Activated CD8-positive, alpha-beta memory T cell treated with anti-CD3 and anti-CD28 coated beads, Interleukin-2, amount 50 U/mL, for 24 hours (primary cell): ENCODE data around the gene DIP2B.

Experiments
- DNase-seq: peaks from one replicate; pipeline ENCODE4 v3.0.0-alpha.2; 2020; ENCODE audit errors: extremely low read depth

DIP2B gene

GRCh38 chr12:50574601-50575348 is 70.0 kb downstream of the DIP2B start:
- no peak for DNase-seq

GRCh38 chr12:50579757-50580267 is 75.0 kb downstream of the DIP2B start:
- no peak for DNase-seq

GRCh38 chr12:50580436-50580835 is 75.7 kb downstream of the DIP2B start:
- no peak for DNase-seq

- DNase-seq = no peak
These were observed 76.7 kb downstream of the DIP2B start for GRCh38 chr12:50581226-50582184.

GRCh38 chr12:50584135-50584534 is 79.3 kb downstream of the DIP2B start:
- no peak for DNase-seq

GRCh38 chr12:50589650-50590435 is 85.1 kb downstream of the DIP2B start:
- peak; percentile 5 for DNase-seq

GRCh38 chr12:50590869-50591268 is 86.1 kb downstream of the DIP2B start:
- DNase-seq = no peak

GRCh38 chr12:50595667-50596066 is 90.9 kb downstream of the DIP2B start:
- no peak for DNase-seq

- peak; percentile 39 for DNase-seq
These were observed 92.7 kb downstream of the DIP2B start for GRCh38 chr12:50597200-50598195.

- no peak for DNase-seq
These were observed 93.6 kb downstream of the DIP2B start for GRCh38 chr12:50598321-50598862.

GRCh38 chr12:50599366-50600095 is 94.7 kb downstream of the DIP2B start:
- DNase-seq = no peak

- DNase-seq = no peak
These were observed 95.6 kb downstream of the DIP2B start for GRCh38 chr12:50600364-50600763.

- DNase-seq = no peak
These were observed 99.2 kb downstream of the DIP2B start for GRCh38 chr12:50603817-50604639.

GRCh38 chr12:50604640-50604920 is 99.8 kb downstream of the DIP2B start:
- DNase-seq = no peak

GRCh38 chr12:50606675-50607375 is 102.0 kb downstream of the DIP2B start:
- DNase-seq = no peak

- no peak for DNase-seq
These were observed 104.6 kb downstream of the DIP2B start for GRCh38 chr12:50609292-50609874.

GRCh38 chr12:50610171-50610570 is 105.4 kb downstream of the DIP2B start:
- DNase-seq = no peak
